Measurements from ENCODE around the gene TMED9.
"Not testable (repeated sequence)": the region's sequence is repeated elsewhere in the genome, so short reads cannot be mapped to it uniquely, and the experiment has no call there.

Gene TMED9

DNA sequence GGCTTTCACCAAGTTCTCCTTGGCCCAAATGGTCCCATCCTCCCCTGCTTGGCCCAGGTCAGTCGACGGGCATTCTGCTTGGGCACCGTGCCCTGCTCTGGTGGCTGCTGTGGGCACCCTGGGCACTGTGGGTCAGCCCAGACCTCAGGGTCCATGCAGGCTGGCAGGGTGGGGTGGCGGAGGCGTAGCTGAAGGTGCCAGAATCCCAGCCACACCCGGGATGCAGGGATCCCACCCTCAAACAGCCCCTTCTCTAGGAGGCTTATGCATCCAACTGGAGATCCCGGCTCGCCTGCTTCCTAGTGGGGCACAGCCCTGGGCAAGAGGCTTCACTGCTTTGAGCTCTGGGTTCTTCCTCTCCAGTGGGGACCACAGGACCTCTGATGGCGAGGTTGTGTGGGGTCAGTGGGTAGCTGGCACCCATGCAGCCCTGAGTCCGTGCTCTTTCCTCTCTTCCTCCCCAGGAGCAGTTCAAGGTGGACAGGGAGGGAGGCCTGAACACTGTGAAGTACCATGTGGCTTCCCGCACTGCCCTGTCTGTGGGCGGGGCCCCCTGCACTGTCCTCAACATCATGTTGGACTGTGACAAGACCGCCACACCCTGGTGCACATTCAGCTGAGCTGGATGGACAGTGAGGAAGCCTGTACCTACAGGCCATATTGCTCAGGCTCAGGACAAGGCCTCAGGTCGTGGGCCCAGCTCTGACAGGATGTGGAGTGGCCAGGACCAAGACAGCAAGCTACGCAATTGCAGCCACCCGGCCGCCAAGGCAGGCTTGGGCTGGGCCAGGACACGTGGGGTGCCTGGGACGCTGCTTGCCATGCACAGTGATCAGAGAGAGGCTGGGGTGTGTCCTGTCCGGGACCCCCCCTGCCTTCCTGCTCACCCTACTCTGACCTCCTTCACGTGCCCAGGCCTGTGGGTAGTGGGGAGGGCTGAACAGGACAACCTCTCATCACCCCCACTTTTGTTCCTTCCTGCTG, 17.4 kb downstream of the TMED9 start:
- no peak overlapping the region for H3K4me3 ChIP-seq (ENCODE audit: low read depth, low read length)
- DNase-seq (ENCODE audit: low read depth) = no peak
- TF ChIP-seq CTCF (conservative IDR thresholded peaks at IDR 0.05; ENCODE audit: low read depth, low read length) = no peak

GRCh38 chr5:177610131-177610769, 18.2 kb downstream of the TMED9 start:
- TF ChIP-seq CTCF (conservative IDR thresholded peaks at IDR 0.05; ENCODE audit: low read depth, low read length) = no peak
- DNase-seq (ENCODE audit: low read depth) = no peak
- no peak overlapping the region for H3K4me3 ChIP-seq (ENCODE audit: low read depth, low read length)

GRCh38 chr5:177610770-177611445, 18.9 kb downstream of the TMED9 start:
- no peak for DNase-seq (ENCODE audit: low read depth)
- no peak overlapping the region for H3K4me3 ChIP-seq (ENCODE audit: low read depth, low read length)
- no peak for TF ChIP-seq CTCF (conservative IDR thresholded peaks at IDR 0.05; ENCODE audit: low read depth, low read length)

- no peak overlapping the region for H3K4me3 ChIP-seq (ENCODE audit: low read depth, low read length)
- no peak for DNase-seq (ENCODE audit: low read depth)
- TF ChIP-seq CTCF (conservative IDR thresholded peaks at IDR 0.05; ENCODE audit: low read depth, low read length) = no peak
These were observed 19.6 kb downstream of the TMED9 start for GRCh38 chr5:177611446-177612214.

DNA sequence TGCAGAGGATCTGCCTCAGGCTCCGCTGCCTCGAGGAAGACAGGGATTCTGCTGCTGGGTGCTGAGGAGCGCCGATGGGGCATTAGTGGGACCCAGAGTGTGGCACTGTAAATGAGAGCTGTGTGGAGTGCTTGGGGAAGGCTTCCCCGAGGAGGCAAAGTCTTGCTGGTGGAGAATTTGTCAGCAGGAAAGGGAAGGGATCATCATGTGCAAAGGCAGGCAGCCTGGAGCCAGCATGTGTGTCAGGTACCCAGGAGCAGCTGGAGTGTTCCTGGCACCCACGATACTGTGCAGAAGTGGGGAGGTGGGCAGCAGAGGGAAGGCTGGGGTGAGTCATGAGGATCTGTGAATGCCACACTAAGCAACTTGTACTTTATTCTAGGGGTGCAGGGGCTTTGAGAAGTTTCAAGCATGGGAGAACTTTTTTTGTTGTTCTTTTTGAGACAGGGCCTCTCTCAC, 20.2 kb downstream of the TMED9 start:
- TF ChIP-seq CTCF (conservative IDR thresholded peaks at IDR 0.05; ENCODE audit: low read depth, low read length) = no peak
- H3K4me3 ChIP-seq (ENCODE audit: low read depth, low read length) = no peak overlapping the region
- no peak for DNase-seq (ENCODE audit: low read depth)

- DNase-seq (ENCODE audit: low read depth) = no peak
- TF ChIP-seq CTCF (conservative IDR thresholded peaks at IDR 0.05; ENCODE audit: low read depth, low read length) = no peak
- H3K4me3 ChIP-seq (ENCODE audit: low read depth, low read length) = no peak overlapping the region
These were observed 28.6 kb downstream of the TMED9 start for GRCh38 chr5:177620560-177620959.

GRCh38 chr5:177624172-177624571, 32.2 kb downstream of the TMED9 start:
- not testable (repeated sequence) for DNase-seq (ENCODE audit: low read depth); H3K4me3 ChIP-seq (ENCODE audit: low read depth, low read length)

DNA sequence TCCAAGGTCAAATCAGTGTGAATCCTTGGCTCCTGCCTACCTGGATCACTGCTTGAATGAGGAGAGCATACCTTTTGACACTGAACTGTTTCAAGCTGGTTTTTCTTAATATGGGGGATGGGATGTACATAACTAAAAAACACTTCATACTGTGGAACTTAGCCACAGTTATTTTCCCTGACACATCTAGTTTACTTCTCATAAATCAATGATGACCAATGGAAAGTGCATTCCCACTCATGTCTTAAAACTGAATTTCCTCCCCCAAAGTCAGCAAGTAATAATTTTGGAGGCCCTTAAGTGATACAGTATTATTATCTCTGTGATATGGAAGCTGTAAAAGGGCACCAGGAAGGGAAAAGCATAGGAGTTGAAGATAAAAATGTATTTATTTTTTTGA, 38.2 kb downstream of the TMED9 start:
- H3K4me3 ChIP-seq (ENCODE audit: low read depth, low read length); DNase-seq (ENCODE audit: low read depth): not testable (repeated sequence)

DNA sequence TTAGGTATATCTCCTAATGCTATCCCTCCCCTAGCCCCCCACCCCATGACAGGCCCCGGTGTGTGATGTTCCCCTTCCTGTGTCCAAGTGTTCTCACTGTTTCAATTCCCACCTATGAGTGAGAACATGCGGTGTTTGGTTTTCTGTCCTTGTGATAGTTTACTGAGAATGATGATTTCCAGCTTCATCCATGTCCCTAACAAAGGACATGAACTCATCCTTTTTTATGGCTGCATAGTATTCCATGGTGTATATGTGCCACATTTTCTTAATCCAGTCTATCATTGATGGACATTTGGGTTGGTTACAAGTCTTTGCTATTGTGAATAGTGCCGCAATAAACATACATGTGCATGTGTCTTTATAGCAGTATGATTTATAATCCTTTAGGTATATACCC, 42.9 kb downstream of the TMED9 start:
- not testable (repeated sequence) for H3K4me3 ChIP-seq (ENCODE audit: low read depth, low read length); DNase-seq (ENCODE audit: low read depth)

DNA sequence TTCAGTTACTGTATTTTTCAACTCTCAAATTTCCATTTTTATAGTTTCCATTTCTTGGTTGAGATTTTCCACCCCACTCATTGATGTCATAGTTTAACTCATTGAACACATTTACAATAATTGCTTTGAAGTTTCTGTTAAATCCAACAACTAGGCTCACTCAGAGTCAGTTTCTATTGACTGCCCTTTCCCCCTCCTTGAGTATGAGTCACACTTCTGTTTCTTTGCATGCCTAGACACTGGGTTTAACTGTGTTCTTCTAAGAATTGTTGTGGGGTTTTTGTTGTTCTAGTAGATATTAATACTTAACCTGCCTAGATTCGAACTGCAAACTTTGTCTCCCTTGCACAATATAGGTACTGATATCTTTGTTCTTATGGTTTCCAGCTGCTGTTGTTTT, 53.5 kb downstream of the TMED9 start:
- DNase-seq (ENCODE audit: low read depth); H3K4me3 ChIP-seq (ENCODE audit: low read depth, low read length): not testable (repeated sequence)

All from choroid plexus epithelial cell (primary cell).